ENCODE measurements around the gene SIPA1L3. TPM values are rescaled to one million over a fixed set of nuclear protein-coding genes. Genes with fewer than 3 reads are reported as not detected.

Gene SIPA1L3
- total and polyA plus RNA-seq, 2 experiments from 2014 or later, result 15.7 to 54.1 TPM

- H3K4me1 Mint-ChIP-seq, result peaks cover 4% of the 10 kb centered on the region
- peaks cover under 1% of the 10 kb centered on the region; the same call in 1 of the 2 replicates for H3K4me1 ChIP-seq (ENCODE audit: insufficient read depth)
- peaks cover 1% of the 10 kb centered on the region for H3K27me3 Mint-ChIP-seq (ENCODE audit: insufficient read depth, low read depth, poor library complexity)
- peaks cover 9% of the 10 kb centered on the region; the same call in 1 of the 2 replicates for H4K20me1 ChIP-seq (replicated peaks; ENCODE audit: insufficient read depth)
- TF ChIP-seq STAT1 (IDR thresholded peaks at IDR 0.05; ENCODE audit: unreplicated experiment) (no peak), ZNF331 (CRISPR knock-in tag; IDR thresholded peaks at IDR 0.05; ENCODE audit: low read depth) (no peak), EZH2 (IDR thresholded peaks at IDR 0.05; ENCODE audit: low read depth, unreplicated experiment) (no peak), POLR2AphosphoS5 (IDR thresholded peaks at IDR 0.05; ENCODE audit: low read depth) (no peak), REST (IDR thresholded peaks at IDR 0.05; ENCODE audit: unreplicated experiment) (no peak), JUNB (IDR thresholded peaks at IDR 0.05; ENCODE audit: unreplicated experiment) (no peak), ETS1 (IDR thresholded peaks at IDR 0.05) (no peak), CTCF (conservative IDR thresholded peaks at IDR 0.05; ENCODE audit: low read depth in 2 of 2) (no peak), ZNF114 (CRISPR knock-in tag; IDR thresholded peaks at IDR 0.05) (no peak), EZH2phosphoT487 (IDR thresholded peaks at IDR 0.05; ENCODE audit: unreplicated experiment) (no peak), CREB1 (CRISPR knock-in tag; IDR thresholded peaks at IDR 0.05; ENCODE audit: low read depth) (no peak), NANOG (IDR thresholded peaks at IDR 0.05; ENCODE audit: borderline replicate concordance) (no peak), ZNF462 (CRISPR knock-in tag; IDR thresholded peaks at IDR 0.05) (no peak)
- peak; percentile 29; the same call in 1 of the 3 replicates for ATAC-seq
- no peak overlapping the region for H3K4me3 ChIP-seq
- H3K79me2 ChIP-seq (replicated peaks; ENCODE audit: insufficient read depth), result peaks cover 98% of the 10 kb centered on the region
- no peaks in the 10 kb centered on the region for H3K36me3 ChIP-seq (ENCODE audit: insufficient read depth)
- no peaks in the 10 kb centered on the region for H3F3A ChIP-seq (replicated peaks; ENCODE audit: low read depth)
- no peaks in the 10 kb centered on the region for H3K9me2 ChIP-seq (ENCODE audit: insufficient read depth)
- H3K4me2 ChIP-seq, result no peak overlapping the region
- H3K4me3 Mint-ChIP-seq, result no peak overlapping the region
- H3K9me3 Mint-ChIP-seq, result no peaks in the 10 kb centered on the region
- peak overlapping the region; percentile 63 for H3K27ac ChIP-seq (ENCODE audit: low read depth)
- H2AFZ ChIP-seq, result no peak overlapping the region
- no peaks in the 10 kb centered on the region for H3K27me3 ChIP-seq (ENCODE audit: insufficient read depth)
- no peak for DNase-seq (ENCODE audit: low spot score)
- H3K27ac Mint-ChIP-seq, result no peak overlapping the region; the same call in 1 of the 2 replicates
- peaks cover 23% of the 10 kb centered on the region for H3K36me3 Mint-ChIP-seq (ENCODE audit: low read depth)
These were observed 13.8 kb downstream of the SIPA1L3 start for GRCh38 chr19:37920591-37921450.

Data from GM23338 (cell line).